GM18499 (cell line): ENCODE data around the gene AHCTF1.
A peak's percentile ranks its signal among the peaks of the same experiment; 100 is the strongest.
"Not testable (repeated sequence)": the region's sequence is repeated elsewhere in the genome, so short reads cannot be mapped to it uniquely, and the experiment has no call there.

Experiments
- ATAC-seq: cut with Tn5 transposase; IDR thresholded peaks from one replicate; pipeline ENCODE4 v1.9.1; 2021; ENCODE audit warnings: moderate number of reproducible peaks; ENCODE audit not compliant: insufficient read depth, unreplicated experiment

AHCTF1 gene

GRCh38 chr1:246923900-246924299, 7.8 kb downstream of the AHCTF1 start:
- ATAC-seq, result no peak

GRCh38 chr1:246923482-246923881, 8.3 kb downstream of the AHCTF1 start:
- no peak for ATAC-seq

- ATAC-seq, result no peak
Measured at GRCh38 chr1:246921481-246921880, 10.3 kb downstream of the AHCTF1 start.

- no peak for ATAC-seq
Measured at GRCh38 chr1:246919902-246920301, 11.8 kb downstream of the AHCTF1 start.

GRCh38 chr1:246916026-246916923, 15.5 kb downstream of the AHCTF1 start:
- not testable (repeated sequence) for ATAC-seq

GRCh38 chr1:246907472-246907871, 24.3 kb downstream of the AHCTF1 start:
- ATAC-seq, result no peak

- no peak for ATAC-seq
Measured at GRCh38 chr1:246906833-246907232, 24.9 kb downstream of the AHCTF1 start.

- no peak for ATAC-seq
Measured at GRCh38 chr1:246901874-246902273, 29.9 kb downstream of the AHCTF1 start.

GRCh38 chr1:246897302-246897701, 34.4 kb downstream of the AHCTF1 start:
- ATAC-seq, result no peak

GRCh38 chr1:246893191-246893939, 38.4 kb downstream of the AHCTF1 start:
- ATAC-seq, result no peak

- ATAC-seq, result no peak
Measured at GRCh38 chr1:246891105-246891504, 40.6 kb downstream of the AHCTF1 start.

- no peak for ATAC-seq
Measured at GRCh38 chr1:246888522-246888921, 43.2 kb downstream of the AHCTF1 start.

- not testable (repeated sequence) for ATAC-seq
Measured at GRCh38 chr1:246885389-246885788, 46.4 kb downstream of the AHCTF1 start.

GRCh38 chr1:246878551-246878950, 53.2 kb downstream of the AHCTF1 start:
- no peak for ATAC-seq

- ATAC-seq, result no peak
Measured at GRCh38 chr1:246876431-246876830, 55.3 kb downstream of the AHCTF1 start.

GRCh38 chr1:246875041-246876026, 56.4 kb downstream of the AHCTF1 start:
- peak; percentile 58 for ATAC-seq

- ATAC-seq, result no peak
Measured at GRCh38 chr1:246865921-246866320, 65.8 kb downstream of the AHCTF1 start.

- not testable (repeated sequence) for ATAC-seq
Measured at GRCh38 chr1:246863791-246864190, 68.0 kb downstream of the AHCTF1 start.

- no peak for ATAC-seq
Measured at GRCh38 chr1:246860401-246860800, 71.3 kb downstream of the AHCTF1 start.

GRCh38 chr1:246856371-246856770, 75.4 kb downstream of the AHCTF1 start:
- ATAC-seq, result no peak
